Measurements from ENCODE around the gene MRPS27. TPM values are rescaled to one million over a fixed set of nuclear protein-coding genes. Genes with fewer than 3 reads are reported as not detected.
A peak's percentile ranks its signal among the peaks of the same experiment; 100 is the strongest.

Gene MRPS27
- total and polyA plus RNA-seq, 9 of the 15 experiments (the other 6 are each of a cell fraction or from before 2014, with no cell fraction given): 73.6 to 144 (median 106) TPM

- TF ChIP-seq, protein P1, sequence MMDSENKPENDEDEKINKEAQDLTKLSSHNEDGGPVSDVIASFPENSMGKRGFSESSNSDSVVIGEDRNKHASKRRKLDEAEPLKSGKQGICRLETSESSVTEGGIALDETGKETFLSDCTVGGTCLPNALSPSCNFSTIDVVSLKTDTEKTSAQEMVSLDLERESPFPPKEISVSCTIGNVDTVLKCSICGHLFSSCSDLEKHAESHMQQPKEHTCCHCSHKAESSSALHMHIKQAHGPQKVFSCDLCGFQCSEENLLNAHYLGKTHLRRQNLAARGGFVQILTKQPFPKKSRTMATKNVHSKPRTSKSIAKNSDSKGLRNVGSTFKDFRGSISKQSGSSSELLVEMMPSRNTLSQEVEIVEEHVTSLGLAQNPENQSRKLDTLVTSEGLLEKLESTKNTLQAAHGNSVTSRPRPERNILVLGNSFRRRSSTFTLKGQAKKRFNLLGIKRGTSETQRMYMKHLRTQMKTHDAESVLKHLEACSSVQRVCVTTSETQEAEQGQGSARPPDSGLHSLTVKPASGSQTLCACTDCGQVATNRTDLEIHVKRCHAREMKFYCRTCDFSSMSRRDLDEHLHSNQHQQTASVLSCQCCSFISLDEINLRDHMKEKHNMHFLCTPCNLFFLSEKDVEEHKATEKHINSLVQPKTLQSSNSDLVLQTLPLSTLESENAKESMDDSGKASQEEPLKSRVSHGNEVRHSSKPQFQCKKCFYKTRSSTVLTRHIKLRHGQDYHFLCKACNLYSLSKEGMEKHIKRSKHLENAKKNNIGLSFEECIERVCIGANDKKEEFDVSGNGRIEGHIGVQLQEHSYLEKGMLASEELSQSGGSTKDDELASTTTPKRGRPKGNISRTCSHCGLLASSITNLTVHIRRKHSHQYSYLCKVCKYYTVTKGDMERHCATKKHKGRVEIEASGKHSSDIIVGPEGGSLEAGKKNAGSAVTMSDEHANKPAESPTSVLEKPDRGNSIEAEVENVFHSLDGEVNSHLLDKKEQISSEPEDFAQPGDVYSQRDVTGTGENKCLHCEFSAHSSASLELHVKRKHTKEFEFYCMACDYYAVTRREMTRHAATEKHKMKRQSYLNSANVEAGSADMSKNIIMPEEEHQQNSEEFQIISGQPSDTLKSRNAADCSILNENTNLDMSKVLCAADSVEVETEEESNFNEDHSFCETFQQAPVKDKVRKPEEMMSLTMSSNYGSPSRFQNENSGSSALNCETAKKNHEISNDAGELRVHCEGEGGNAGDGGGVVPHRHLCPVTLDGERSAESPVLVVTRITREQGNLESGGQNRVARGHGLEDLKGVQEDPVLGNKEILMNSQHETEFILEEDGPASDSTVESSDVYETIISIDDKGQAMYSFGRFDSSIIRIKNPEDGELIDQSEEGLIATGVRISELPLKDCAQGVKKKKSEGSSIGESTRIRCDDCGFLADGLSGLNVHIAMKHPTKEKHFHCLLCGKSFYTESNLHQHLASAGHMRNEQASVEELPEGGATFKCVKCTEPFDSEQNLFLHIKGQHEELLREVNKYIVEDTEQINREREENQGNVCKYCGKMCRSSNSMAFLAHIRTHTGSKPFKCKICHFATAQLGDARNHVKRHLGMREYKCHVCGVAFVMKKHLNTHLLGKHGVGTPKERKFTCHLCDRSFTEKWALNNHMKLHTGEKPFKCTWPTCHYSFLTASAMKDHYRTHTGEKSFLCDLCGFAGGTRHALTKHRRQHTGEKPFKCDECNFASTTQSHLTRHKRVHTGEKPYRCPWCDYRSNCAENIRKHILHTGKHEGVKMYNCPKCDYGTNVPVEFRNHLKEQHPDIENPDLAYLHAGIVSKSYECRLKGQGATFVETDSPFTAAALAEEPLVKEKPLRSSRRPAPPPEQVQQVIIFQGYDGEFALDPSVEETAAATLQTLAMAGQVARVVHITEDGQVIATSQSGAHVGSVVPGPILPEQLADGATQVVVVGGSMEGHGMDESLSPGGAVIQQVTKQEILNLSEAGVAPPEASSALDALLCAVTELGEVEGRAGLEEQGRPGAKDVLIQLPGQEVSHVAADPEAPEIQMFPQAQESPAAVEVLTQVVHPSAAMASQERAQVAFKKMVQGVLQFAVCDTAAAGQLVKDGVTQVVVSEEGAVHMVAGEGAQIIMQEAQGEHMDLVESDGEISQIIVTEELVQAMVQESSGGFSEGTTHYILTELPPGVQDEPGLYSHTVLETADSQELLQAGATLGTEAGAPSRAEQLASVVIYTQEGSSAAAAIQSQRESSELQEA (IDR thresholded peaks at IDR 0.05; ENCODE audit: low read depth): peak; percentile 83
- TF ChIP-seq ZMIZ1 (IDR thresholded peaks at IDR 0.05; ENCODE audit: low read depth in 2 of 2, low read length in 2 of 2) (no peak), SIRT6 (IDR thresholded peaks at IDR 0.05; ENCODE audit: low read depth, low read length) (no peak), NBN (IDR thresholded peaks at IDR 0.05; ENCODE audit: low read depth) (peak; percentile 10; the same call in 1 of the 2 replicates), ZNF165 (CRISPR knock-in tag; IDR thresholded peaks at IDR 0.05; ENCODE audit: borderline replicate concordance) (no peak), GABPB2 (CRISPR knock-in tag; conservative IDR thresholded peaks at IDR 0.05) (no peak), ZBED1 (IDR thresholded peaks at IDR 0.05) (no peak), BCOR (IDR thresholded peaks at IDR 0.05) (peak; percentile 69; the same call in 1 of the 2 replicates), ZNF12 (CRISPR knock-in tag; IDR thresholded peaks at IDR 0.05) (0 out of 2 replicates have a peak, but pooled peaks have one; percentile 44), ADNP (tag; IDR thresholded peaks at IDR 0.05) (no peak), ARID2 (IDR thresholded peaks at IDR 0.05) (no peak), FOXM1 (IDR thresholded peaks at IDR 0.05; ENCODE audit: low read depth) (no peak), FOXM1 (CRISPR knock-in tag; IDR thresholded peaks at IDR 0.05; ENCODE audit: low read depth) (no peak; the same call in 1 of the 2 replicates), MAFK (IDR thresholded peaks at IDR 0.05; ENCODE audit: low read length) (no peak), SRSF1 (IDR thresholded peaks at IDR 0.05; ENCODE audit: low read depth, low read length) (no peak), RUNX1 (IDR thresholded peaks at IDR 0.05; ENCODE audit: low read depth) (no peak)
- TF ChIP-seq, protein P2, sequence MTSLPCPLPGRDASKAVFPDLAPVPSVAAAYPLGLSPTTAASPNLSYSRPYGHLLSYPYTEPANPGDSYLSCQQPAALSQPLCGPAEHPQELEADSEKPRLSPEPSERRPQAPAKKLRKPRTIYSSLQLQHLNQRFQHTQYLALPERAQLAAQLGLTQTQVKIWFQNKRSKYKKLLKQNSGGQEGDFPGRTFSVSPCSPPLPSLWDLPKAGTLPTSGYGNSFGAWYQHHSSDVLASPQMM (CRISPR knock-in tag; IDR thresholded peaks at IDR 0.05): no peak
These were observed 11.8 kb downstream of the MRPS27 start (continued) for GRCh38 chr5:72307968-72308852.
